IPS-18a (cell line): ENCODE results near the gene MRPL23.

Experiments
- H3K27ac ChIP-seq: one replicate; pipeline ENCODE4 v1.5.1; 2013; ENCODE audit warnings: low read length
- H3K27me3 ChIP-seq: one replicate; pipeline ENCODE4 v1.6.1; 2013; ENCODE audit warnings: mild to moderate bottlenecking, low read length; ENCODE audit not compliant: control insufficient read depth, insufficient read depth
- H3K36me3 ChIP-seq: one replicate; pipeline ENCODE4 v1.6.1; 2013; ENCODE audit warnings: low read depth, low read length; ENCODE audit not compliant: control insufficient read depth
- H3K4me1 ChIP-seq: one replicate; pipeline ENCODE4 v1.6.1; 2013; ENCODE audit warnings: low read depth, low read length; ENCODE audit not compliant: control insufficient read depth
- H3K4me3 ChIP-seq: one replicate; pipeline ENCODE4 v1.5.1; 2013; ENCODE audit warnings: low read length
- H3K9ac ChIP-seq: one replicate; pipeline ENCODE4 v1.6.1; 2013; ENCODE audit warnings: mild to moderate bottlenecking, low read length, moderate library complexity
- H3K9me3 ChIP-seq: one replicate; pipeline ENCODE4 v1.6.1; 2013; ENCODE audit warnings: low read depth, low read length; ENCODE audit not compliant: control insufficient read depth

MRPL23 gene

DNA sequence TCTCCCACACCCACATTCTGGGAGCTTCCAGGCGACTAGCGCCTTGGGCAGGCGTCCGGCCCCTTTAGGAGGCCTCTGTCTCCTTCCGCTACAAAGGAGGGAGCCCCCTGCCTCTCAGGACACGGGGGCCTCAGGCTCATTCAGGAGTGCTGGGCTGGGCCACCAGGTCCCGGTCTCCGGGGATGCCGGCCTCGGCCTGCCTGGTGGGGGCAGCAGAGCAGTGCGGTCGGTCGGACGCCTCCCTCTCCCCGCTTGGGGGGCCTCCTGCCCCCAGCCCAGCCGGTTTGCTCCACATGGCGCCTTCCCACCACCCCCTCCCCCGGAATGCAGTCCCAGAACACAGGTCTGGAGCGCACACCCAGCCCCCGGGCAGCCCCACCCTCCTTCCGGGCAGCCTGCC lies 21.9 kb downstream of the MRPL23 start:
- Histone ChIP-seq H3K4me1 (no peaks in the 10 kb centered on the region), H3K4me3 (no peak overlapping the region), H3K27ac (no peak overlapping the region), H3K36me3 (no peaks in the 10 kb centered on the region), H3K9ac (no peak overlapping the region), H3K27me3 (no peaks in the 10 kb centered on the region), H3K9me3 (no peaks in the 10 kb centered on the region)

DNA sequence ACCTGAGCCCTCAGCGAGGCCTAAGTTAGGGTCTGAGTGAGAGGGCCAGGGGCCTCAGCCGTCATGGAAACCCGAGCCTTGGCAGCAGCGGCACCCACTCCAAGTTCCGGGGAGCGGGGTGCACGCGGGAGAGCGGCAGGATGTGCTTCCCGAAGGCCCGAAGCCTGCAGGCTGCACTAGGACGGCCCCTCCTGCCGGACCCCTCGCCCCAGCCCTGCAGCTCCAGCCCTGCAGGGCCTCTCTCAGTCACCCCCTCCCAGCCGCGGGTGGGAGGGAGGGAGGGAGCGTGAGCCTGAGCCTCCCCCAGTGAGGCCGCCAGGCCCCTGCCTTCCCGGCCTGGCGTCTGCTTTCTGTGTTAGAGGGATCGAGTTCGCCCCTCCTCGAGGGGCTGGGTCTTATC lies 22.6 kb downstream of the MRPL23 start:
- H3K4me3 ChIP-seq = no peak overlapping the region

DNA sequence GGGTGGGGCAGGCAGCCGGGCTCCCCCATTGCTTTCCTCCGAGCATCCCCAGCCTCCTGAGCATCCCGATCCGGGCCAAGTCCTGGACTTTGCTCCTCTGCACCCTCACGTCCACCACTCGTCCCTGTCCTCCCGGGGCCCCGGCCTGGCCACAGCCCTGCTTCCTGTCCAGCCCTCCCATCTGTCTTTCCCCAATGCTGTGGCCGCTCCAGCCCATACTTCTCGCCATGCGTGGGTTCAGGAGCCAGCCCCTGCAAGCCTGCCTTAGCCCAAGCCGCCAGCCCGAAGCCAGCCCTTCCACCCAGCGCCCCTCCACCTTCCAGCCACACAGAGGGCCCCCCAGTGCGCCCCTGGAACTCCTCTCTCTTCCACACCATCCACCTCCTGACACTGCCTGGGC lies 23.8 kb downstream of the MRPL23 start:
- Histone ChIP-seq H3K4me3 (no peak overlapping the region), H3K27ac (no peak overlapping the region), H3K9me3 (no peaks in the 10 kb centered on the region), H3K9ac (no peak overlapping the region), H3K4me1 (no peaks in the 10 kb centered on the region), H3K36me3 (no peaks in the 10 kb centered on the region), H3K27me3 (no peaks in the 10 kb centered on the region)

More for the DNA sequence above, 22.6 kb downstream of the MRPL23 start:
- no peak overlapping the region for H3K9ac ChIP-seq
- H3K4me1 ChIP-seq = no peaks in the 10 kb centered on the region
- H3K27ac ChIP-seq = no peak overlapping the region
- H3K27me3 ChIP-seq = no peaks in the 10 kb centered on the region
- H3K36me3 ChIP-seq = no peaks in the 10 kb centered on the region
- H3K9me3 ChIP-seq = no peaks in the 10 kb centered on the region

DNA sequence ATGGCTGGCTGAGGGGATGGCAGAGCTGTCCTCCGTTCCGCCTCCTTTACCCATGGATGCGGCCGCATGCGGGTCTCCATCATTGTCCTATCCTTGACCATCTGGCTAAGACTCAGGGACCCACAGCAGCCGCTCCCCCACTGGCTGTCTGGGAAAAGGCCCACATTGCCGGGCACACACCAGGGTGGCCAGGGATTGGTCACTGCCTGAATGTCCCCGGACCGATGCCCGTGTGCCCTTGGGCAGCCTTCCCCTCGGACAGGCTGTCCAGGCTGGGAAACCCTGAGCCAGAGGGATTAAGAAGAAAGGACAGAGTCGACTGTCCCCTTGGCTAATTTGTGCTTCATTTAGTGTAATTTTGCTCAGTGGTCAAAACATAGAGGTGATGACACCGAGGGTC lies 28.1 kb downstream of the MRPL23 start:
- Histone ChIP-seq H3K9me3 (no peaks in the 10 kb centered on the region), H3K27ac (no peak overlapping the region), H3K27me3 (no peaks in the 10 kb centered on the region), H3K4me3 (no peak overlapping the region), H3K9ac (no peak overlapping the region), H3K36me3 (no peaks in the 10 kb centered on the region), H3K4me1 (no peaks in the 10 kb centered on the region)

DNA sequence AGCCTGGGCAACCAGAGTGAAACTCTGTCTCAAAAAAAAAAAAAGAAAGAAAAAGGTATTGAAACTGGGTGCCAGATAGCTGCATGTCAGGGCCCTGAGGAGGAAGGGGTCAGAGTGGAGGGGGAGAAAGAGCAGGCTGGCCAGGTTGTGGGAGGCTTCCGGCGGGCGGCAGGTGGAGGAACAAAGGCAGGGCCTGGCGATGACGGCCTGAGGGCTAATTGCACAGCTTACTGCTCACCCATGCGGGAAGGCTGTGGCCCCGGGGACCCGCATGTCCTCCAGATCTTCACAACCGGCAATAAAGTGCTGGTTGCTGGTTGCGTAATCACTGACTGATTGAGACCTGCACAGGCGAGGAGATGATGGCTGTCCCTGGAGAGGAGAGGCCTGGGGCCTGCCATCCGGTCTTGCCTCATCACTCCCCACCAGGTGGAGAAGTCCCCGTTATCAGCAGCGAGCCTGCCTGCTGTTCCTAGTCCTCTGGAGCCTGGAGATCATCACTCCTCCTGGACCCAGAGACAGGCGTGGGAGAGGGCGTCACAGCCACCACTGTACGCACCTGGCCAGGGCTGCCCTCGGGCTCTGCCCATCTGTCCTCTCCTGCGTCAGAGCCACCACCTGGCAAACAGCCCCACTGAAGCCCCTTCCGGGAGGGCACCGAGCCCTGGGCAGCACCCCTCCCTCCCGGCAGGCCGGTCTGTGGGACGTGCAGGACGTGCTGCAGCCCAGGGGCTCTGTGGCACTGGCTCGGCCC lies 31.8 kb downstream of the MRPL23 start:
- Histone ChIP-seq H3K27me3 (no peaks in the 10 kb centered on the region), H3K27ac (no peak overlapping the region), H3K9ac (no peak overlapping the region), H3K4me3 (no peak overlapping the region), H3K36me3 (no peaks in the 10 kb centered on the region), H3K9me3 (no peaks in the 10 kb centered on the region), H3K4me1 (no peaks in the 10 kb centered on the region)

DNA sequence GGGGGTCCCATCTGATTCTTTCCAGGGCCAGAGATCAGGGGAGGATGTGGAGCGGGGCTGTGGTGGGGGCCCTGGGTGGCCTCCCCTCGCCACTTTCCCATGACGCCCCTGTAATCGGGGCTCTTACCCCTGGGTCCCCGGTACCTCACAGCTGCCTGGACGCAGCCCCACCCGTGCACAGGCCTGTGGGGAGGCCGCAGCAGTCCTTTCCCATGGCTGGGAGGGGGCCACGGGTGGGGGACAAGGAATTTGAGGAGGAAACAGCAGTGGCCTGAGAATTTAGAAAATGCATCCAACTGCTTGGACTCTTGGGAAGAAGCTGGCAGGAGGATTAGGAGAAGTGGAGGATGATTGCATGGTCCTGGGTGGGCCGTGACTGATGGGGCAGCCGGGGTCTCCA lies 32.5 kb downstream of the MRPL23 start:
- Histone ChIP-seq H3K27me3 (no peaks in the 10 kb centered on the region), H3K4me3 (no peak overlapping the region), H3K27ac (no peak overlapping the region), H3K9ac (no peak overlapping the region), H3K4me1 (no peaks in the 10 kb centered on the region), H3K36me3 (no peaks in the 10 kb centered on the region), H3K9me3 (no peaks in the 10 kb centered on the region)

DNA sequence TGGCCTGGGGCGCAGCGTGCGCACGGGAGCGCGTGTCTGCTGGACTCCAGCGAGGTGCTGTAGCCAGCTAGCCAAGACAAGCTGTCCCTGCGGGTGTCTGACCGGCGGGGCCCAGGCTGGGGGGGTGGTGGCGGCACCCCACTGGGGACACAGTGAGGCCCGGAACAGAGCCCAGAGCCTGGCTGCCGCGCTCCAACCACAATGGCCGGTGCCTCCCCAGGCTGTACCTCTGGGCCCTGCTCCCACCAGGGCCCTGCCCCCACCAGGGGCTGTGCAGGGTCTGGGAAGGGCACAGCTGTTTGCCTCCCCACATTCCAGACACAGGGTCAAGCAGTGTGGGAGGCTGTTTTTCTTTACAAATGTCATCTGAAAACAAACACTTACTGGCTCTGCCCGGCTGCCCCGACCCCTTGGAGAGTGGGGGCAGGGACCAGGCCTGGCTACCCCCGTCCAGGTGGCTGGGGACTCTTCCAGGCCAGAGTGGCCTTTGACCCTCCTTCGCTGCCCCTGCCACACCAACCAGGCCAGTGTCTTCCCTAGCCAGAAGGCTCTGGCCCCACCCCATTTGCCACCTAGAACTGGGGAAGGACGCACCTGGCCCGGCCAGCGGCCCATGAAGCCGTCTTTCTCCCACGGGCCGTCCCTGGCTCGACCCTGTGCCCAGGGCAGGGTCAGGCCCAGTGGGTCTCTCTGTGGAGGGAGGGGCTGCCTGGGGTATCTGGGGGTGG lies 35.9 kb downstream of the MRPL23 start:
- Histone ChIP-seq H3K9me3 (no peaks in the 10 kb centered on the region), H3K4me1 (no peaks in the 10 kb centered on the region), H3K9ac (no peak overlapping the region), H3K4me3 (no peak overlapping the region), H3K36me3 (no peaks in the 10 kb centered on the region), H3K27ac (no peak overlapping the region), H3K27me3 (no peaks in the 10 kb centered on the region)

DNA sequence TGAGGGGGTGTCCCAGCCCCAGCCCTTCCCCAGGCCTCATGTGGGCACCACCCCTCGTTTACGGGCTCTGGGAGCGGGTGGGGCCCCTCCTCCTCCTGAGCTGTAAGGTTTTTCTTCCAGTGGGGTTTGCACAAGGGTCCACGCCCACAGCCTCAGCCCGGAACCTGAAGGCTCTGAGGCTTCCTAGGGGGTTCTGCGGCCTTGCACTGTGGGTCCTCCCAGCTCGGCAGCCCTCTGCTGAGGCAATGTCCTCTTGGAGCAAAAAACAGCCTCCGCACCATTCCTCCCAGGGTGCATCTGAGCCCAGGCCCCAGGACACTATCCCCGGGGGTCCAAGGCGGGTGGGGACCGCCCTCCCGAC lies 36.4 kb downstream of the MRPL23 start:
- no peaks in the 10 kb centered on the region for H3K36me3 ChIP-seq
- H3K4me1 ChIP-seq = no peaks in the 10 kb centered on the region
- H3K4me3 ChIP-seq = no peak overlapping the region
- no peak overlapping the region for H3K9ac ChIP-seq
- no peaks in the 10 kb centered on the region for H3K27me3 ChIP-seq
- H3K27ac ChIP-seq = no peak overlapping the region
- no peaks in the 10 kb centered on the region for H3K9me3 ChIP-seq

DNA sequence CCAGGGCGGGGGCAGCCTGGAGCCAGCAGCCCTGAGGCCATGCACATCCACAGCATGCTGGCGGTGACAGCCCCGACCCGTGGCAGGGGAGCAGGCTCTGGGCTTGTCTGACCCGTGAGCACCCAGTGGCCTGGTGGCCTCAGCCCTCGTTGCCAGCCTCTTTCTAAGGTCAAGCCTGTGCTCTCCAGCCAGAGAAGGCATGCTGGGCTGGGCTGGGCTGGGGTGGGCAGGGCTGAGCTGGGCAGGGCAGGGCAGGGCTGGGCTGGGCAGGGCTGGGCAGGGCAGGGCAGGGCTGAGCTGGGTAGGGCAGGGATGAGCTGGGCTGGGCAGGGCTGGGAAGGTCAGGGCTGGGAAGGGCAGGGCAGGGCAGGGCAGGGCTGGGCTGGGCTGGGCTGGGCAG lies 39.9 kb downstream of the MRPL23 start:
- Histone ChIP-seq H3K27ac (no peak overlapping the region), H3K9ac (no peak overlapping the region), H3K4me3 (no peak overlapping the region), H3K9me3 (no peaks in the 10 kb centered on the region), H3K27me3 (no peaks in the 10 kb centered on the region), H3K4me1 (no peaks in the 10 kb centered on the region), H3K36me3 (no peaks in the 10 kb centered on the region)

DNA sequence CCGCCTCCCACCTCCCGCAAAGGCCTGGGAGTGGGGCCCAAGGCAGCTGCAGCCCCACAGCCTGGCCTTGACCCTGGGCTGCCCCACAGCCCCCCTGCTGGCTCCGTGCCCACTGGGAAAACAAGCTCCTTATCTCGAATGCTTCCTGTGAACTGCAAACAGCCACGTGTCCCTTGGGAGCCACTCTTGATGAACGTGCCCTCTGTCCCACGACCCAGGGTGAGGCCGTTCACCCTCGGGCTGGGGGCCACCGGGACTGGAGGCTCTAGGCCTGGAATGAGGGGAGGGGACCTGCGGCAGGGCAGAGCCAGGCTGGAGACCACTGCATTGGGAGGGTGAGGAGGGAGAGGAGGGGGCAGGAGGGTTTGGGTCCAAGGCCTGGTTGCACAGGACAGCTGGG lies 41.0 kb downstream of the MRPL23 start:
- Histone ChIP-seq H3K27ac (no peak overlapping the region), H3K9ac (no peak overlapping the region), H3K4me3 (no peak overlapping the region), H3K9me3 (no peaks in the 10 kb centered on the region), H3K36me3 (no peaks in the 10 kb centered on the region), H3K4me1 (no peaks in the 10 kb centered on the region), H3K27me3 (no peaks in the 10 kb centered on the region)

DNA sequence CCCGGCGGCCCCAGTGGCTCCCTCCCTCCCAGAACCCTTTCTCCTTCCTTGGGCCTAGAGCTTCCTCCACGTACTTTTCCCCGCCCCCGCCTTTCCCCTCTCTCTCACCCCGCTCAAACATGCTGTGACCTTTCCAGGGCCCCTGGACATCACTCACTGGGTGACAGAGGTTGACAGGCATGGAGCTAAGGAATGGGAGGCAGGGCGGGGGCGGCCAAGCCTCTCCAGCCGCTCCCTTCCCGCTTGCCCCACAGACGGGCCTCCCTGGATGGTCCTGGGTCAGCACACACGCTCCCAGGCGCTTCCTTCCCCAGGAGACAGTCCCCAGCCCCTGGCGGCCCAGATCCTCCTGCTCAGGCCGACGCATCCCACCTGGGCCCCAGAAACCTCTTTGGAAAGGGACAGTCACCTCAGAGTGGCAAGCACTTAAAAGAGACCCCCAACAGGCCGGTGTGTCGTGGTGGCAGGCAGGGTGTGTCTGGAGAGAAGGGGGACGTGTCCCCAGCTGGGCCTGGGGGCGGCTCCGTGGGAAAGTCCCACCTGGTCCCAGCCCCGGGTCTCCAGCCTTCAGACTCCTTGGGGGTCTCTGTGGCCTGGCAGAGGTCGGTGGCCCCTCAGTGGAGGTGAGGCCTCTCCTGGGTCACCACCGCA lies 41.7 kb downstream of the MRPL23 start:
- Histone ChIP-seq H3K9ac (no peak overlapping the region), H3K4me1 (no peaks in the 10 kb centered on the region), H3K36me3 (no peaks in the 10 kb centered on the region), H3K4me3 (no peak overlapping the region), H3K27me3 (no peaks in the 10 kb centered on the region), H3K9me3 (no peaks in the 10 kb centered on the region), H3K27ac (no peak overlapping the region)
